GM12878 (cell line): Measurements from ENCODE around the gene INO80B. TPM values are rescaled to one million over a fixed set of nuclear protein-coding genes. Genes with fewer than 3 reads are reported as not detected.

ENCODE experiments used
- ATAC-seq: fragments of 200-7000 bp; cut with Tn5 transposase; 3 replicates; pipeline ENCODE4 v1.9.1; 2020; ENCODE audit warnings: mild to moderate bottlenecking, moderate library complexity
- BruUV-seq: library from RNA; stranded (reverse); fragments of 400-500 nt; replicated peaks from 2 replicates; lab custom pipeline; 2021; lab: Mats Ljungman, UMichigan
- CTCF ChIA-PET: fragments of 300-600 bp; sonication (Branson Sonifier 250); formaldehyde crosslinking; extraction: SDS; loops from one replicate; lab custom pipeline; 2021; ENCODE audit warnings: inconsistent platforms; lab: Yijun Ruan, JAX
- POLR2A ChIA-PET: fragments of 350-600 bp; formaldehyde crosslinking; extraction: SDS; loops from one replicate; lab custom pipeline; 2021; ENCODE audit warnings: inconsistent platforms; lab: Charles Lee
- RAD21 ChIA-PET: fragments of 300-600 bp; sonication (Branson Sonifier 250); formaldehyde crosslinking; loops from one replicate; lab custom pipeline; 2023; ENCODE audit warnings: antibody characterized with exemption; ENCODE audit not compliant: unreplicated experiment; lab: Charles Lee
- SMC1A ChIA-PET: fragments of 300-600 bp; sonication (Branson Sonifier 250); formaldehyde crosslinking; loops from one replicate; lab custom pipeline; 2023; ENCODE audit not compliant: unreplicated experiment, uncharacterized antibody; lab: Charles Lee
- DNase-seq: peaks from one replicate; pipeline ENCODE4 v3.0.0-alpha.2; 2011; ENCODE audit warnings: low read depth, low spot score
- FAIRE-seq: peaks from 3 replicates; lab custom pipeline; 2011; peaks lifted over from hg19 to GRCh38; lab: Jason Lieb, UNC
- H2AFZ ChIP-seq: 2 replicates; pipeline ENCODE4 v1.6.0; 2011; ENCODE audit warnings: low read depth, low read length, control low read depth; ENCODE audit not compliant: control insufficient read depth
- H3K27ac ChIP-seq: 2 replicates; pipeline ENCODE4 v1.5.1; 2011; ENCODE audit warnings: control low read depth; ENCODE audit not compliant: control insufficient read depth, insufficient read depth
- H3K27me3 ChIP-seq, 2 experiments: replicated peaks in 1 of 2; 2 replicates each; pipeline versions ENCODE4 v1.6.0 to v1.6.1; 2011; ENCODE audit warnings: low read length in 1 of 2; ENCODE audit not compliant: control insufficient read depth in 2 of 2, insufficient read depth in 2 of 2
- H3K36me3 ChIP-seq, 2 experiments: 2 replicates each; pipeline ENCODE4 v1.5.1; 2011; ENCODE audit warnings: low read length in 1 of 2; ENCODE audit not compliant: control insufficient read depth in 2 of 2, insufficient read depth in 2 of 2
- H3K4me1 ChIP-seq: 2 replicates; pipeline ENCODE4 v1.6.1; 2011; ENCODE audit warnings: mild to moderate bottlenecking, low read length, moderate library complexity, mixed read lengths; ENCODE audit not compliant: control insufficient read depth, insufficient read depth
- H3K4me2 ChIP-seq: 2 replicates; pipeline ENCODE4 v1.6.0; 2011; ENCODE audit warnings: control low read depth; ENCODE audit not compliant: control insufficient read depth, insufficient read depth
- H3K4me3 ChIP-seq: fragments of 200-600 bp; sonication (generic); 2 replicates; pipeline ENCODE4 v1.5.1; 2016
- H3K79me2 ChIP-seq: 2 replicates; pipeline ENCODE4 v1.6.0; 2011; ENCODE audit warnings: low read length; ENCODE audit not compliant: control insufficient read depth, insufficient read depth
- H3K9ac ChIP-seq: 2 replicates; pipeline ENCODE4 v1.8.0; 2011; ENCODE audit warnings: low read length, control low read depth, mixed read lengths; ENCODE audit not compliant: control insufficient read depth, insufficient read depth
- H3K9me3 ChIP-seq: replicated peaks from 3 replicates; pipeline ENCODE4 v1.5.1; 2011; ENCODE audit warnings: mild to moderate bottlenecking, low read length; ENCODE audit not compliant: control insufficient read depth, insufficient read depth
- H4K20me1 ChIP-seq: 2 replicates; pipeline ENCODE4 v1.6.0; 2011; ENCODE audit not compliant: control insufficient read depth, insufficient read depth
- BHLHE40 ChIP-seq, 2 experiments: fragments of 450-650 bp in 1 of 2; IDR thresholded peaks; 2 replicates each; pipeline ENCODE4 v1.6.1; 2011 to 2017; ENCODE audit warnings: low read depth in 2 of 2, borderline replicate concordance in 1 of 2, improper control_type of control experiment in 1 of 2, low read length in 1 of 2, mild to moderate bottlenecking in 1 of 2
- CBFB ChIP-seq: IDR thresholded peaks from 2 replicates; pipeline ENCODE4 v1.6.1; 2016; ENCODE audit warnings: antibody characterized with exemption, low read depth
- CTCF ChIP-seq, 3 experiments: IDR thresholded peaks in 2 of 3; conservative IDR thresholded peaks in 1 of 3; 2 replicates each; pipeline ENCODE4 v1.5.1; 2011; ENCODE audit warnings: low read depth in 3 of 3, low read length in 3 of 3, mild to moderate bottlenecking in 3 of 3, control low read depth in 2 of 3, moderate library complexity in 2 of 3, inconsistent platforms in 1 of 3, mixed read lengths in 1 of 3; ENCODE audit not compliant: control insufficient read depth in 2 of 3, insufficient read depth in 1 of 3; ENCODE audit errors: extremely low read depth in 1 of 3
- DPF2 ChIP-seq: fragments of 450-650 bp; IDR thresholded peaks from 2 replicates; pipeline ENCODE4 v1.6.1; 2017; ENCODE audit warnings: mild to moderate bottlenecking
- ELK1 ChIP-seq: IDR thresholded peaks from 2 replicates; pipeline ENCODE4 v1.6.1; 2012; ENCODE audit warnings: low read depth, low read length, improper control_type of control experiment
- IKZF1 ChIP-seq: fragments of 450-650 bp; conservative IDR thresholded peaks from 2 replicates; pipeline ENCODE4 v1.6.1; 2017; ENCODE audit warnings: antibody characterized with exemption, mild to moderate bottlenecking
- MLLT1 ChIP-seq: fragments of 450-650 bp; IDR thresholded peaks from 2 replicates; pipeline ENCODE4 v1.6.1; 2016; ENCODE audit warnings: mild to moderate bottlenecking
- NR2F1 ChIP-seq: fragments of 450-650 bp; conservative IDR thresholded peaks from 2 replicates; pipeline ENCODE4 v1.6.1; 2017; ENCODE audit warnings: mild to moderate bottlenecking
- PKNOX1 ChIP-seq: fragments of 450-650 bp; IDR thresholded peaks from 2 replicates; pipeline ENCODE4 v1.6.1; 2016; ENCODE audit warnings: mild to moderate bottlenecking
- RELA ChIP-seq: fragments of 450-650 bp; IDR thresholded peaks from 2 replicates; pipeline ENCODE4 v1.8.0; 2014; ENCODE audit warnings: borderline replicate concordance; ENCODE audit not compliant: partially characterized antibody
- TCF12 ChIP-seq: IDR thresholded peaks from 2 replicates; pipeline ENCODE4 v1.6.1; 2011; ENCODE audit warnings: low read depth, mild to moderate bottlenecking, low read length
- YY1 ChIP-seq: IDR thresholded peaks from 2 replicates; pipeline ENCODE4 v1.6.1; 2011; ENCODE audit warnings: low read depth, mild to moderate bottlenecking, low read length
- ZNF217 ChIP-seq: fragments of 450-650 bp; IDR thresholded peaks from 2 replicates; pipeline ENCODE4 v1.6.1; 2017; ENCODE audit warnings: antibody characterized with exemption, mild to moderate bottlenecking
- WGBS: methylation state at CpG from one replicate; pipeline ENCODE4 v1.1.6; 2016; ENCODE audit warnings: low lambda C conversion rate; ENCODE audit not compliant: insufficient replicate concordance, insufficient coverage; ENCODE audit errors: missing lambda C conversion rate; 5-methylcytosine and 5-hydroxymethylcytosine counted together
- in situ Hi-C: fragments of 300-500 bp; cut with MboI; formaldehyde crosslinking; loops from 9 replicates; pipeline ENCODE4 v1.14.3; 2018; ENCODE audit warnings: mixed read lengths
- intact Hi-C: fragments of 100-400 bp; cut with micrococcal nuclease; formaldehyde crosslinking; loops from one replicate; pipeline ENCODE4 v1.14.2; 2022; ENCODE audit not compliant: unreplicated experiment
- polyA plus RNA-seq, 11 experiments: library from polyadenylated mRNA; depleted of rRNA in 4 of 11; unstranded in 6 of 11; stranded (reverse) in 5 of 11; fragments of >200 nt; fragmentation: Nextera tagmentation in 4 of 11; fragmentation: Illumina TruSeq in 1 of 11; extraction: Ambion mirVana in 4 of 11; extraction: Trizol in 1 of 11; gene quantifications; 1 replicate in 1 of 11; 2 replicates in 10 of 11; pipeline versions ENCODE4 v1.2.1 to v1.2.3, GENCODE V29; 2011 to 2016; ENCODE audit warnings: inconsistent platforms in 2 of 11, missing spikeins in 2 of 11, low read depth in 1 of 11
- total RNA-seq, 4 experiments: library from RNA; depleted of rRNA in 3 of 4; stranded (reverse); fragments of >200 nt in 3 of 4; fragmentation: Illumina TruSeq in 1 of 4; extraction: Trizol in 1 of 4; gene quantifications; 2 replicates each; pipeline versions ENCODE4 v1.2.1 to v1.2.3, GENCODE V29; 2013 to 2021

INO80B gene
- total and polyA plus RNA-seq, 10 of the 15 experiments (the other 5 are each of a cell fraction or from before 2014, with no cell fraction given), result 1.3 to 26.7 (median 11.1) TPM

GRCh38 chr2:74502147-74502719 is 47.3 kb downstream of the INO80B start (continued):
- TF ChIP-seq MLLT1, result no peak
- TF ChIP-seq, all 136 proteins: peak for 2

GRCh38 chr2:74502720-74503505 is 48.0 kb downstream of the INO80B start:
- Histone ChIP-seq H3K27ac (no peak overlapping the region), H2AFZ (peak overlapping the region; percentile 85), H3K4me2 (peak overlapping the region; percentile 93), H3K4me1 (peaks cover 29% of the 10 kb centered on the region), H3K4me3 (peak overlapping the region; percentile 73), H3K9me3 (no peaks in the 10 kb centered on the region), H3K27me3 (peaks cover 14 to 24% of the 10 kb centered on the region in 2 experiments; a peak in 3 of 4 replicates), H4K20me1 (no peaks in the 10 kb centered on the region), H3K79me2 (peaks cover 12% of the 10 kb centered on the region), H3K36me3 (peaks cover 0 to 7% of the 10 kb centered on the region in 2 experiments; a peak in 1 of 4 replicates), H3K9ac (peak overlapping the region; percentile 55)
- ATAC-seq, result peak; percentile 73
- in situ Hi-C loops (no loop called here), intact Hi-C loops (loop anchor here (2.0 kb wide), 1 partner anchor 20 kb away; the partner anchor contains the start of genes CCDC142 and TTC31)
- ChIA-PET SMC1A (interaction anchor here (1.2 to 7.0 kb wide), 10 partner anchors 14 to 90 kb away, joined by 3 to 71 read pairs (median 6); partner anchors contain the start of genes CCDC142 and TTC31), RAD21 (interaction anchor here (0.7 to 3.3 kb wide), 5 partner anchors 27 to 88 kb away, joined by 3 to 21 read pairs (median 3); partner anchors contain the start of genes AUP1 and HTRA2), POLR2A (interaction anchor here (0.6 to 2.2 kb wide), 11 partner anchors 20 to 112 kb away, joined by 3 to 10 read pairs (median 5); partner anchors contain the start of genes AUP1, CCDC142, DQX1 and INO80B), CTCF (interaction anchor here (0.8 to 13.9 kb wide), 13 partner anchors 10 to 333 kb away, joined by 3 to 231 read pairs (median 5); partner anchors contain the start of genes AUP1, CCDC142, DQX1 and HTRA2)
- no peak for DNase-seq
- BruUV-seq, result no TSS peak
- 4% methylated on average over 67 of the region's 67 CpGs for WGBS
- peak; percentile 7 for FAIRE-seq
- TF ChIP-seq ELK1 (peak; percentile 48; the same call in 1 of the 2 replicates), CBFB (peak; percentile 18; the same call in 1 of the 2 replicates), BHLHE40 (IDR thresholded peaks at IDR 0.05; ENCODE audit: borderline replicate concordance in 1 of 2, low read depth in 2 of 2, low read length in 1 of 2) (peak; percentile 86 to 94), NR2F1 (peak; percentile 87), TCF12 (peak; percentile 73), ZNF217 (no peak), DPF2 (peak; percentile 58; the same call in 1 of the 2 replicates), CTCF (IDR thresholded peaks at IDR 0.05 in 2 of 3, conservative IDR thresholded peaks at IDR 0.05 in 1 of 3; ENCODE audit: control insufficient read depth in 2 of 3, extremely low read depth in 1 of 3, insufficient read depth in 1 of 3, low read depth in 3 of 3, low read length in 3 of 3) (peak; percentile 46 to 59 (median 49)), IKZF1 (peak; percentile 76), YY1 (peak; percentile 10; the same call in 1 of the 2 replicates), RELA (peak; percentile 6), PKNOX1 (peak; percentile 64; the same call in 1 of the 2 replicates)
